DMS53 treated with DMSO at 0.1 percent for 48 hours (cell line): Measurements from ENCODE around the gene LRRC57.
"Not testable (repeated sequence)": the region's sequence is repeated elsewhere in the genome, so short reads cannot be mapped to it uniquely, and the experiment has no call there.

Source experiments
- DNase-seq: peaks from one replicate; lab custom pipeline; 2025; ENCODE audit not compliant: unreplicated experiment; lab: John Stamatoyannopoulos, UW

Gene LRRC57

GRCh38 chr15:42548249-42549031 lies at the start of gene LRRC57, which contains the start of gene HAUS2:
Gene LRRC57, minus strand, starts transcription at chr15:42548793. Its CDS starts 359 bp downstream, at chr15:42548434.
Gene HAUS2, plus strand, starts transcription at chr15:42548838. Its CDS starts 35 bp downstream, at chr15:42548873.
- DNase-seq: peak; percentile 52

GRCh38 chr15:42595626-42596240 lies 47.1 kb upstream of the LRRC57 start:
- no peak for DNase-seq

- no peak for DNase-seq
Measured at GRCh38 chr15:42594095-42594494, 45.5 kb upstream of the LRRC57 start.

- DNase-seq: no peak
Measured at GRCh38 chr15:42593143-42593542, 44.5 kb upstream of the LRRC57 start.

- DNase-seq: no peak
Measured at GRCh38 chr15:42592716-42593115, 44.1 kb upstream of the LRRC57 start.

- peak; percentile 10 for DNase-seq
Measured at GRCh38 chr15:42591238-42591934, 42.8 kb upstream of the LRRC57 start.

- DNase-seq: no peak
Measured at GRCh38 chr15:42590619-42591237, 42.1 kb upstream of the LRRC57 start.

- DNase-seq: no peak
Measured at GRCh38 chr15:42584031-42584765, 35.6 kb upstream of the LRRC57 start.

GRCh38 chr15:42582569-42583375 lies 34.2 kb upstream of the LRRC57 start:
- DNase-seq: no peak

GRCh38 chr15:42581272-42581730 lies 32.7 kb upstream of the LRRC57 start:
- peak; percentile 66 for DNase-seq

- no peak for DNase-seq
Measured at GRCh38 chr15:42578984-42579537, 30.5 kb upstream of the LRRC57 start.

- no peak for DNase-seq
Measured at GRCh38 chr15:42577514-42578031, 29.0 kb upstream of the LRRC57 start.

- no peak for DNase-seq
Measured at GRCh38 chr15:42576776-42577175, 28.2 kb upstream of the LRRC57 start.

- DNase-seq: no peak
Measured at GRCh38 chr15:42576040-42576594, 27.5 kb upstream of the LRRC57 start.

GRCh38 chr15:42575188-42576039 lies 26.8 kb upstream of the LRRC57 start, which contains the start of gene STARD9:
Gene STARD9, plus strand, starts transcription at chr15:42575606. Its CDS starts 110 bp downstream, at chr15:42575716.
- peak; percentile 94 for DNase-seq

- no peak for DNase-seq
Measured at GRCh38 chr15:42558739-42559138, 10.1 kb upstream of the LRRC57 start.

GRCh38 chr15:42556550-42557207 lies 8.1 kb upstream of the LRRC57 start:
- DNase-seq: not testable (repeated sequence)
